RWPE2 (cell line): ENCODE results near the gene MPIG6B.

Experiments
- ATAC-seq: fragments of 200-7000 bp; cut with Tn5 transposase; 3 replicates; pipeline ENCODE4 v1.9.1; 2021; ENCODE audit warnings: low read depth
- DNase-seq: peaks from one replicate; pipeline ENCODE4 v3.0.0-alpha.2; 2020; ENCODE audit warnings: low spot score
- H3K27ac ChIP-seq: fragments of 450-650 bp; 2 replicates; pipeline ENCODE4 v1.5.1; 2017; ENCODE audit warnings: mild to moderate bottlenecking; ENCODE audit not compliant: poor library complexity, severe bottlenecking
- H3K27me3 ChIP-seq: fragments of 250-450 bp; sonication (Bioruptor Pico); 2 replicates; pipeline ENCODE4 v1.5.1; 2021; ENCODE audit warnings: mild to moderate bottlenecking, moderate library complexity; ENCODE audit not compliant: insufficient read depth, poor library complexity, severe bottlenecking
- H3K36me3 ChIP-seq: fragments of 250-450 bp; sonication (Bioruptor Pico); 2 replicates; pipeline ENCODE4 v1.5.1; 2020; ENCODE audit warnings: low read depth, mild to moderate bottlenecking, moderate library complexity
- H3K4me1 ChIP-seq: fragments of 250-450 bp; sonication (Bioruptor Pico); 2 replicates; pipeline ENCODE4 v1.5.1; 2021; ENCODE audit warnings: mild to moderate bottlenecking, moderate library complexity; ENCODE audit not compliant: insufficient read depth, poor library complexity, severe bottlenecking
- H3K4me3 ChIP-seq: fragments of 250-450 bp; sonication (Bioruptor Pico); 2 replicates; pipeline ENCODE4 v1.5.1; 2021; ENCODE audit warnings: mild to moderate bottlenecking, moderate library complexity; ENCODE audit not compliant: severe bottlenecking
- H3K9me3 ChIP-seq: fragments of 250-450 bp; sonication (Bioruptor Pico); 2 replicates; pipeline ENCODE4 v1.5.1; 2021; ENCODE audit warnings: mild to moderate bottlenecking, moderate library complexity; ENCODE audit not compliant: severe bottlenecking
- TF ChIP-seq, protein P1 (sequence below): fragments of 450-650 bp; IDR thresholded peaks from one replicate; pipeline ENCODE4 v1.5.1; 2017; ENCODE audit warnings: mild to moderate bottlenecking, moderate library complexity; ENCODE audit not compliant: poor library complexity, severe bottlenecking

Gene MPIG6B, protein sequence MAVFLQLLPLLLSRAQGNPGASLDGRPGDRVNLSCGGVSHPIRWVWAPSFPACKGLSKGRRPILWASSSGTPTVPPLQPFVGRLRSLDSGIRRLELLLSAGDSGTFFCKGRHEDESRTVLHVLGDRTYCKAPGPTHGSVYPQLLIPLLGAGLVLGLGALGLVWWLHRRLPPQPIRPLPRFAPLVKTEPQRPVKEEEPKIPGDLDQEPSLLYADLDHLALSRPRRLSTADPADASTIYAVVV

DNA sequence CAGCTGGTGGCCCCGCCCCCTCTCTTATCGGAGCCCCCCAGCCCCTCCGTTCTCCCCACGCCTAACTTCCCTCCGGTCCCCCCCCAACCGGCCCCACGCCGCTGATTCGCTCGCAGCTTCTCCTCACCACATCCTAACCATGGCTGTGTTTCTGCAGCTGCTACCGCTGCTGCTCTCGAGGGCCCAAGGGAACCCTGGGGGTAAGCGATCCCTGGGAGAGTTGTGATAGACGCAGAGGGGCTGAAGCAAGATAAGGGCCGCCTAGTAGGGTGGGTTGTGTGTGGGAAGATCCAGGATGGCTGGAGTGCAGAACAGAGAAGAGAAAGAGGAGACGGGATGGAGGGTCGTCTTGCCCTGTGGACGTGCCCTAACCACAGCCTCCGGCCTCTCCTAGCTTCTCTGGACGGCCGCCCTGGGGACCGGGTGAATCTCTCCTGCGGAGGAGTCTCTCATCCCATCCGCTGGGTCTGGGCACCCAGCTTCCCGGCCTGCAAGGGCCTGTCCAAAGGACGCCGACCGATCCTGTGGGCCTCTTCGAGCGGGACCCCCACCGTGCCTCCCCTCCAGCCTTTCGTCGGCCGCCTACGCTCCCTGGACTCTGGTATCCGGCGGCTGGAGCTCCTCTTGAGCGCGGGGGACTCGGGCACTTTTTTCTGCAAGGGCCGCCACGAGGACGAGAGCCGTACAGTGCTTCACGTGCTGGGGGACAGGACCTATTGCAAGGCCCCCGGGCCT, at the start of gene MPIG6B:
TSS of gene MPIG6B (plus strand) at position 129 of the 735 bp plus-strand sequence. CDS start at position 140, 11 bp downstream.
- Histone ChIP-seq H3K4me3 (no peak within 1 kb of the TSS), H3K4me1 (peaks cover 5% of the 10 kb centered on the region), H3K27me3 (no peaks in the 10 kb centered on the region), H3K9me3 (no peaks in the 10 kb centered on the region), H3K27ac (no peak within 1 kb of the TSS), H3K36me3 (no peaks in the 10 kb centered on the region)
- DNase-seq (no peak), ATAC-seq (no peak)
- TF ChIP-seq, protein P1, sequence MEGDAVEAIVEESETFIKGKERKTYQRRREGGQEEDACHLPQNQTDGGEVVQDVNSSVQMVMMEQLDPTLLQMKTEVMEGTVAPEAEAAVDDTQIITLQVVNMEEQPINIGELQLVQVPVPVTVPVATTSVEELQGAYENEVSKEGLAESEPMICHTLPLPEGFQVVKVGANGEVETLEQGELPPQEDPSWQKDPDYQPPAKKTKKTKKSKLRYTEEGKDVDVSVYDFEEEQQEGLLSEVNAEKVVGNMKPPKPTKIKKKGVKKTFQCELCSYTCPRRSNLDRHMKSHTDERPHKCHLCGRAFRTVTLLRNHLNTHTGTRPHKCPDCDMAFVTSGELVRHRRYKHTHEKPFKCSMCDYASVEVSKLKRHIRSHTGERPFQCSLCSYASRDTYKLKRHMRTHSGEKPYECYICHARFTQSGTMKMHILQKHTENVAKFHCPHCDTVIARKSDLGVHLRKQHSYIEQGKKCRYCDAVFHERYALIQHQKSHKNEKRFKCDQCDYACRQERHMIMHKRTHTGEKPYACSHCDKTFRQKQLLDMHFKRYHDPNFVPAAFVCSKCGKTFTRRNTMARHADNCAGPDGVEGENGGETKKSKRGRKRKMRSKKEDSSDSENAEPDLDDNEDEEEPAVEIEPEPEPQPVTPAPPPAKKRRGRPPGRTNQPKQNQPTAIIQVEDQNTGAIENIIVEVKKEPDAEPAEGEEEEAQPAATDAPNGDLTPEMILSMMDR, result no peak

DNA sequence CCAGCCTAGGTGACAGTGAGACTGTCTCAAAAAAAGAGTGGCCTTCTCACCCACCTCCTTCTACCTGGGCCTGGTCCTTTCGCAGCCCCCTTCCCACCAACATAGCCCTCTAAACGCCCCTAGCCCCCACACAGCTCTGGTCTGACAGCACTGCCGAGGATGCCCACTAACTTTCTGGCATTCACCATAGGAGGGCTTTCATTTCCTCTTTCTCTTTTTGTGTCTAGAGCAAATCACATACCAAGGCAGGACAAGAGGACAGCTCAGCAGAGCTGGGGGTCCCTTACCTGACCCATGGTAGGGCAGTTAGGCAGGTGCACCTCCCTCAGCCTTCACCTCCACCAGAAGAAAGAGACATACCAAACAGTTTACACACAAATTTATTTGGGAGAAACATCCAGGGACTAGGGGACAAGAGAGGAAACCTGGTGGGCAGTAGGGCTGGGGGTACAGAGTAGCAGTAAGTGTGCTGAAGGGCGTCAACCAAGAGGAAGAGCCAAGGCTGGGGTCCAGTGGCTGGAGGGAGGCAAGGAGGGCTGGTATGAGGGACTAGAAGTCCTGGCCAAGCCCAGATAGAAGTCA, 46.8 kb upstream of the MPIG6B start:
- Histone ChIP-seq H3K4me3 (no peak overlapping the region), H3K36me3 (peaks cover 14% of the 10 kb centered on the region), H3K27me3 (no peaks in the 10 kb centered on the region), H3K27ac (no peak overlapping the region), H3K4me1 (no peaks in the 10 kb centered on the region), H3K9me3 (no peaks in the 10 kb centered on the region)
- DNase-seq, result no peak
- ATAC-seq, result no peak
- TF ChIP-seq, protein P1, result no peak

DNA sequence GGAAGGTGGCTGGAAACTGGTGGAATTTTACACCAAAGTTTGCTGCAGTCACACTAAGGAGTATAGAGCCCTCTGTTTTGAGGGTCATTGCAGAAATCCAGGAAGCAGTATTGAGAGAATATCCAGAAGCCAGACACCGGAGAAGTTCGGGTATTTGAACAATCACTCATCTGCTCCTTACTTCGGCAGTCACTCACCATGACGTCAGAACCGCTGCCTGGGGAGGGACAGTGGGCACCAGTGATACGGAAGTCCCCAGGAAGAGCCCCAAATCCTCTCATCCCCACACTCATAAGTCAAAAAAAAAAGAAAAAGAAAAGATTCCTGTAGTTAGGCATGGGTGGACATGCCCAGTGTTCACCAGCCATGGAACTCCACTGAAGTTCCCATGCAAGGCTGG, 46.3 kb upstream of the MPIG6B start:
- H3K36me3 ChIP-seq, result peaks cover 9% of the 10 kb centered on the region
- H3K9me3 ChIP-seq, result no peaks in the 10 kb centered on the region
- no peak overlapping the region for H3K4me3 ChIP-seq
- no peaks in the 10 kb centered on the region for H3K27me3 ChIP-seq
- no peak for ATAC-seq
- TF ChIP-seq, protein P1, result no peak
- no peaks in the 10 kb centered on the region for H3K4me1 ChIP-seq
- no peak for DNase-seq
- H3K27ac ChIP-seq, result no peak overlapping the region

DNA sequence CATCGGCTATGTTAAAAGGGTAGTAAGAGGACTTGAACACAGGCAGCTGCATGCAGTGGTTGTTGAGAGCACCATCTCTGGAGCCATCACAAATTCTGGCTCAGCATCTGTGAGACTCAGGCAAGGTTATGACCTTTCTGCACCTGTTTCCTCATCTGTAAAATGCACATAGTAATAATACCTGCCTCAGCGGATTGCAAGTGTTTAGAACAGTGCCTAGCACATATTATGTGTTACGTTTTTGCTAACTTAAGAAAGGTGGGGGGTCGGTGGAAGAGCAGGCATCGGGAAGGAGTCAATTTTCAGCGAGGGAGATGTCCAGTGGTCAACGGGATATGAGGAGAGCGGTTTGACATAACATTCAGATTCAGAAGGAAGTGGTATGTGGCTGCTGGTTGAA, 45.2 kb upstream of the MPIG6B start:
- H3K9me3 ChIP-seq, result no peaks in the 10 kb centered on the region

More for the DNA sequence above, 45.2 kb upstream of the MPIG6B start:
- H3K27ac ChIP-seq, result no peak overlapping the region
- H3K27me3 ChIP-seq, result no peaks in the 10 kb centered on the region
- no peak for ATAC-seq
- TF ChIP-seq, protein P1, result no peak
- H3K4me1 ChIP-seq, result no peaks in the 10 kb centered on the region
- H3K36me3 ChIP-seq, result no peaks in the 10 kb centered on the region; the same call in 1 of the 2 replicates
- no peak for DNase-seq
- no peak overlapping the region for H3K4me3 ChIP-seq
